Measurements from ENCODE around the gene USH2A. TPM values are rescaled to one million over a fixed set of nuclear protein-coding genes. Genes with fewer than 3 reads are reported as not detected.

The USH2A gene
- total RNA-seq, 1 experiment from 2014 or later = not detected

GRCh38 chr1:215584389-215584788 lies 838.9 kb downstream of the USH2A start:
- TF ChIP-seq REST (IDR thresholded peaks at IDR 0.05; ENCODE audit: low read depth) (no peak), RAD21 (IDR thresholded peaks at IDR 0.05; ENCODE audit: low read depth) (no peak), CEBPB (IDR thresholded peaks at IDR 0.05; ENCODE audit: low read depth) (no peak), SP1 (IDR thresholded peaks at IDR 0.05; ENCODE audit: low read depth) (no peak), ATF3 (IDR thresholded peaks at IDR 0.05) (no peak), SIN3A (IDR thresholded peaks at IDR 0.05; ENCODE audit: low read depth) (no peak), YY1 (IDR thresholded peaks at IDR 0.05; ENCODE audit: extremely low read depth, insufficient replicate concordance, low read depth, low read length) (no peak), POLR2AphosphoS5 (IDR thresholded peaks at IDR 0.05; ENCODE audit: low read depth, low read length) (no peak), EZH2 (IDR thresholded peaks at IDR 0.05) (no peak), CBX3 (IDR thresholded peaks at IDR 0.05; ENCODE audit: low read depth) (no peak)
- H3K36me3 ChIP-seq (ENCODE audit: control insufficient read depth in 1 of 2, insufficient read depth in 2 of 2, low read length in 2 of 2) = peaks cover 10 to 11% of the 10 kb centered on the region in 2 experiments; a peak in 1 of 4 replicates
- no peak for ATAC-seq
- CTCF ChIA-PET = no interaction called here
- H2AFZ ChIP-seq (ENCODE audit: low read depth, low read length, poor library complexity, severe bottlenecking) = no peak overlapping the region
- H3K4me2 ChIP-seq (ENCODE audit: low read length) = peak overlapping the region; percentile 81; the same call in 1 of the 2 replicates
- H3K9ac ChIP-seq (ENCODE audit: low read length) = no peak overlapping the region
- H3K9me3 ChIP-seq (ENCODE audit: control insufficient read depth in 1 of 2, insufficient read depth in 1 of 2, low read depth in 1 of 2, low read length in 2 of 2) = no peaks in the 10 kb centered on the region
- no peak overlapping the region for H3K4me3 ChIP-seq (replicated peaks in 1 of 2; ENCODE audit: low read depth in 1 of 2, low read length in 2 of 2)
- no peaks in the 10 kb centered on the region for H3K9me2 ChIP-seq (ENCODE audit: insufficient read depth)
- no TSS peak for BruUV-seq (replicated peaks)
- intact Hi-C loops (cut with micrococcal nuclease) = no loop called here
- POLR2A ChIA-PET = no interaction called here
- peaks cover 12 to 34% of the 10 kb centered on the region in 2 experiments for H3K4me1 ChIP-seq (ENCODE audit: control insufficient read depth in 1 of 2, insufficient read depth in 2 of 2, low read length in 2 of 2)
- RAD21 ChIA-PET (ENCODE audit: low non-redundant PET in 1 of 2, low total read pairs in 2 of 2, uncharacterized antibody in 2 of 2, unreplicated experiment in 2 of 2) = no interaction called here
- peaks cover 12% of the 10 kb centered on the region; the same call in 1 of the 2 replicates for H3K79me2 ChIP-seq (ENCODE audit: insufficient read depth, low read length)
- H3K27ac ChIP-seq (ENCODE audit: low read depth, low read length) = no peak overlapping the region
- no peak for DNase-seq (ENCODE audit: low read depth, low spot score)
- H3K27me3 ChIP-seq (ENCODE audit: insufficient read depth, low read length) = no peaks in the 10 kb centered on the region
- no peaks in the 10 kb centered on the region for H4K20me1 ChIP-seq (ENCODE audit: insufficient read depth)

Measured in HCT116 (cell line).